Endodermal cell (in vitro differentiated cells): ENCODE data around the gene FAM53C. TPM values are rescaled to one million over a fixed set of nuclear protein-coding genes. Genes with fewer than 3 reads are reported as not detected.

Experiments used
- DNase-seq: peaks from one replicate; pipeline ENCODE4 v3.0.0-alpha.2; 2017
- H3K27ac ChIP-seq: 2 replicates; pipeline ENCODE4 v1.5.1; 2013; ENCODE audit warnings: mild to moderate bottlenecking, low read depth, low read length, moderate library complexity
- H3K27me3 ChIP-seq: 2 replicates; pipeline ENCODE4 v1.6.1; 2013; ENCODE audit warnings: mild to moderate bottlenecking, low read length, moderate library complexity; ENCODE audit not compliant: insufficient read depth, control insufficient read depth, poor library complexity, severe bottlenecking
- H3K36me3 ChIP-seq: 2 replicates; pipeline ENCODE4 v1.7.0; 2013; ENCODE audit warnings: mild to moderate bottlenecking, low read length, moderate library complexity; ENCODE audit not compliant: control insufficient read depth, insufficient read depth
- H3K4me1 ChIP-seq: one replicate; pipeline ENCODE4 v1.7.0; 2013; ENCODE audit warnings: low read length; ENCODE audit not compliant: control insufficient read depth, insufficient read depth
- H3K4me3 ChIP-seq: 2 replicates; pipeline ENCODE4 v1.5.1; 2013; ENCODE audit warnings: mild to moderate bottlenecking, low read length, moderate library complexity
- H3K9ac ChIP-seq: 2 replicates; pipeline ENCODE4 v1.6.1; 2013; ENCODE audit warnings: mild to moderate bottlenecking, low read length, moderate library complexity; ENCODE audit not compliant: poor library complexity, severe bottlenecking; ENCODE audit errors: extremely low read depth
- H3K9me3 ChIP-seq: 2 replicates; pipeline ENCODE4 v1.6.1; 2013; ENCODE audit warnings: mild to moderate bottlenecking, low read length, moderate library complexity; ENCODE audit not compliant: control insufficient read depth
- H3K27ac Mint-ChIP-seq: 2 replicates; pipeline ENCODE4 v1.8.0; 2020; ENCODE audit warnings: mixed read lengths
- H3K27me3 Mint-ChIP-seq: 2 replicates; pipeline ENCODE4 v1.8.0; 2021; ENCODE audit warnings: mild to moderate bottlenecking, mixed read lengths; ENCODE audit not compliant: insufficient read depth
- H3K36me3 Mint-ChIP-seq: 2 replicates; pipeline ENCODE4 v1.8.0; 2020; ENCODE audit warnings: low read depth, mixed read lengths
- H3K4me1 Mint-ChIP-seq: 2 replicates; pipeline ENCODE4 v1.8.0; 2020; ENCODE audit warnings: mixed read lengths
- H3K4me3 Mint-ChIP-seq: 2 replicates; pipeline ENCODE4 v1.8.0; 2020; ENCODE audit warnings: mild to moderate bottlenecking, moderate library complexity, mixed read lengths
- H3K9me3 Mint-ChIP-seq: 2 replicates; pipeline ENCODE4 v1.8.0; 2020; ENCODE audit warnings: mild to moderate bottlenecking, mixed read lengths
- CTCF ChIP-seq: fragments of 200-600 bp; sonication (generic); conservative IDR thresholded peaks from 2 replicates; pipeline ENCODE4 v1.5.0; 2021; ENCODE audit warnings: antibody characterized with exemption, mild to moderate bottlenecking
- WGBS, 2 experiments: methylation state at CpG; one replicate each; pipeline versions ENCODE4 v1.1.5 to v1.1.7; 2013; ENCODE audit warnings: missing lambda C conversion rate in 2 of 2, mixed read lengths in 1 of 2; ENCODE audit not compliant: insufficient coverage in 1 of 2, insufficient read length in 1 of 2; 5-methylcytosine and 5-hydroxymethylcytosine counted together
- total RNA-seq, 2 donors: library from RNA; stranded (reverse); fragmentation: NEBNext Ultra II Directional in 1 of 2; extraction: Animal tissue kit (Norgen Biotek cat#: 25700) in 1 of 2; gene quantifications; 2 replicates in 1 of 2; 3 replicates in 1 of 2; pipeline ENCODE4 v1.2.1, GENCODE V29; 2021

FAM53C gene
- total RNA-seq, 2 donors from 2014 or later, result 41.6 to 46.4 TPM

- H3K9me3 ChIP-seq, result peaks cover 3% of the 10 kb centered on the region
- H3K36me3 ChIP-seq, result peaks cover 72% of the 10 kb centered on the region
- H3K4me3 ChIP-seq, result no peak overlapping the region
- DNase-seq, result no peak
- no peak for TF ChIP-seq CTCF
- Mint-ChIP-seq H3K36me3 (peaks cover 75% of the 10 kb centered on the region), H3K9me3 (peaks cover 6% of the 10 kb centered on the region), H3K27ac (no peak overlapping the region), H3K4me1 (peaks cover 4% of the 10 kb centered on the region), H3K27me3 (no peaks in the 10 kb centered on the region), H3K4me3 (no peak overlapping the region)
- no peak overlapping the region for H3K9ac ChIP-seq
- no peaks in the 10 kb centered on the region for H3K27me3 ChIP-seq
- no peak overlapping the region for H3K27ac ChIP-seq
- H3K4me1 ChIP-seq, result no peaks in the 10 kb centered on the region
- 95 to 98% methylated on average over 11 to 14 of the region's 14 CpGs for WGBS, 2 experiments
Observed at GRCh38 chr5:138346889-138347288, 8.8 kb downstream of the FAM53C start.

GRCh38 chr5:138349852-138350562 is 11.9 kb downstream of the FAM53C start:
- Histone ChIP-seq H3K27me3 (no peaks in the 10 kb centered on the region), H3K4me3 (no peak overlapping the region), H3K9ac (no peak overlapping the region), H3K36me3 (peaks cover 46% of the 10 kb centered on the region), H3K9me3 (peaks cover 6% of the 10 kb centered on the region), H3K27ac (no peak overlapping the region), H3K4me1 (no peaks in the 10 kb centered on the region)
- peak; percentile 13 for DNase-seq
- Mint-ChIP-seq H3K27ac (no peak overlapping the region), H3K27me3 (no peaks in the 10 kb centered on the region), H3K4me1 (peaks cover 15% of the 10 kb centered on the region), H3K9me3 (peaks cover 10% of the 10 kb centered on the region), H3K4me3 (no peak overlapping the region), H3K36me3 (peaks cover 58% of the 10 kb centered on the region)
- TF ChIP-seq CTCF, result no peak
- 97% methylated on average over 1 of the region's 1 CpG; no CpG with 5 or more reads in 1 of the 2 experiments for WGBS, 2 experiments

GRCh38 chr5:138350563-138350890 is 12.5 kb downstream of the FAM53C start:
- peaks cover 10% of the 10 kb centered on the region for H3K9me3 Mint-ChIP-seq
- Histone ChIP-seq H3K9me3 (peaks cover 6% of the 10 kb centered on the region), H3K4me1 (no peaks in the 10 kb centered on the region), H3K36me3 (peaks cover 41% of the 10 kb centered on the region), H3K9ac (no peak overlapping the region), H3K4me3 (no peak overlapping the region), H3K27ac (no peak overlapping the region), H3K27me3 (no peaks in the 10 kb centered on the region)
- no peak overlapping the region for H3K4me3 Mint-ChIP-seq
- H3K27me3 Mint-ChIP-seq, result no peaks in the 10 kb centered on the region
- peaks cover 20% of the 10 kb centered on the region for H3K4me1 Mint-ChIP-seq
- no peak overlapping the region for H3K27ac Mint-ChIP-seq
- peaks cover 52% of the 10 kb centered on the region for H3K36me3 Mint-ChIP-seq
- TF ChIP-seq CTCF, result no peak
- DNase-seq, result peak; percentile 24
